Posterior vena cava (tissue), 2 donors: ENCODE data around the gene MRPS17. TPM values are rescaled to one million over a fixed set of nuclear protein-coding genes. Genes with fewer than 3 reads are reported as not detected.

Source experiments
- DNase-seq: peaks from one replicate; pipeline ENCODE4 v3.0.0-alpha.2; 2020; ENCODE audit warnings: low spot score
- intact Hi-C, 2 donors: fragments of 100-400 bp; cut with DNase I; formaldehyde crosslinking; loops; one replicate each; pipeline versions ENCODE4 v1.14.1 to v1.14.2; 2022 to 2023
- total RNA-seq, 2 donors: library from RNA; stranded (reverse); fragmentation: NEBNext Ultra II Directional; extraction: Animal tissue kit (Norgen Biotek cat#: 25700); gene quantifications; one replicate each; pipeline ENCODE4 v1.2.1, GENCODE V29; 2021
- donor health status: DM: yes; HTN: yes; CAD: no.
- donor health status: DM: yes; HTN: yes; CAD: no.

MRPS17 gene
- total RNA-seq, 2 donors from 2014 or later: 10.5 to 13.4 TPM

GRCh38 chr7:55965805-55966421, 14.2 kb downstream of the MRPS17 start:
- intact Hi-C loops: loop anchor here in 1 of 2 donors (10.0 kb wide), 1 partner anchor 109 kb away; no protein-coding TSS in a partner anchor

DNA sequence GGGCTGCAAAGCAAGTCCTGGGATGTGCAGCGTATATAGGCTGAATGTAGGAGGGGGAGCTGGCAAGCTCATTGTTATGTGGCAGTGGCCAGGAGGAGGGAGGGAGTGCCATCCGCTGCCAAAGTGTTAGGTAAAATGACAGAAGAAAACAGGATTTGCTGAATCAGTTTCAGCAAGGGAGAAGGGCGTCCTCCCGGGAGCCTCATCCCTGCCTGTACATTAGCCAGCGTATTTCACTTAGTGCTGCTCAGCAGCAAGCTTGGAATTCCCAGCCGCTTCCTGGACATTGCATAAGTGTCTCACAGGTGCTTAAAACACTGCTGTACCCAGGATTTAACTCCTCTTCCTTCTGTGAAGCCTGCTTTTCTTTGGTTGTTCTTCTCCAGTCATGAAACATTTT, 15.2 kb downstream of the MRPS17 start:
- no peak for DNase-seq
- intact Hi-C loops: loop anchor here in 1 of 2 donors (10.0 kb wide), 1 partner anchor 108 kb away; no protein-coding TSS in a partner anchor

More at GRCh38 chr7:55965805-55966421, 14.2 kb downstream of the MRPS17 start:
- no peak for DNase-seq

GRCh38 chr7:55969391-55969790, 17.7 kb downstream of the MRPS17 start:
- DNase-seq: no peak

GRCh38 chr7:55970561-55970960, 18.9 kb downstream of the MRPS17 start:
- no peak for DNase-seq
- intact Hi-C loops: no loop called here

More at GRCh38 chr7:55969391-55969790, 17.7 kb downstream of the MRPS17 start:
- intact Hi-C loops: loop anchor here in 1 of 2 donors (10.0 kb wide), 1 partner anchor 105 kb away; no protein-coding TSS in a partner anchor

- intact Hi-C loops: no loop called here
- DNase-seq: no peak
Observed at GRCh38 chr7:55970978-55971377, 19.3 kb downstream of the MRPS17 start.

DNA sequence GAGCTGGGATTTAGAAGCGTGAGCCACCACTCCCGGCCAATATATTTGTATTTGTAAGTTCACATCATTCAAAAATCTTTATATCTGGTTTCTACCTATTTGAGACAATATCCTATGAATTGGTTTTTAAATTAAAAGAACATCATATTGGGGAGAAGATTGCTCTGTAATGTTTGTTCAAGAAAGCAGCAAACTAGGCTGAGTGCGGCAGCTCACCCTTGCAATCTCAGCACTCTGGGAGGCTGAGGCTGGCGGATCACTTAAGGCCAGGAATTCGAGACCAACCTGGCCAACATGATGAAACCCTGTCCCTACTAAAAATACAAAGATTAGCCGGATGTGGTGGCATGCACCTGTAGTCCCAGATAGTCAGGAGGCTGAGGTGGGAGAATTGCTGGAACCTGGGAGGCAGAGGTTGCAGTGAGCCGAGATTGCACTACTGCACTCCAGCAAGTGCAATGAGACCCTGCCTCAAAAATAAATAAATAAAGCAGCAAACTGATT, 22.1 kb downstream of the MRPS17 start:
- intact Hi-C loops: no loop called here
- no peak for DNase-seq

DNA sequence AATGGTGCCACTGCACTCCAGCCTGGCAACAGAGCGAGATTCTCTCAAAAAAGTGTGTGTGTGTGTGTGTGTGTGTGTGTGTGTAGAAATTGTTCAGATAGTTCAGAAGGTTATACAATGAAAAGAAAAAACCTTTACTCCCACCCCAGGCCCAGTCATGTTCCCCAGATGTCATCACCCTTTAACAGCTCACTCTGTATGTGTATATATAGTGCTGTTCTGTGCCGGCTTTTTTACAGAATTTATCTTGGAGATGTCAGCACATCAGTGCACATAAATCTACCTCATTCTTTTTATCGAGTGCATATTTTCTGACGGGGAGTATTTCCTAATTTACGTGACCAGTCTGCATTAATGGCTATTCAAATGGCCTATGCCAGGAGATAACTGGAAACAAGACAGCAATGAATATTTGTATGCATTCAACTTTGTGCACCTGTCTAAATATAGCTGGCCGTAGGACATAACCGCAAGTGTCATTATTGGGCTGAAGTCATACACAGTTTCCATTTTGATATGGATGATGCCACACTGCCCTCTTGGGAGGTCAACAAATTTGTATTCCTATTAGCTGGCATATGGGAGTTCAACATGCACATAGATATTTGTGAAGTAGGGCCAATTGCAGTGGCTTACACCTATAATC, 24.4 kb downstream of the MRPS17 start:
- DNase-seq: no peak
- intact Hi-C loops: no loop called here

- intact Hi-C loops: no loop called here
- DNase-seq: no peak
Observed at GRCh38 chr7:55977831-55978230, 26.2 kb downstream of the MRPS17 start.

- intact Hi-C loops: loop anchor here in 1 of 2 donors (5.0 kb wide), 1 partner anchor 463 kb away; no protein-coding TSS in a partner anchor
- no peak for DNase-seq
Observed at GRCh38 chr7:55980266-55980665, 28.6 kb downstream of the MRPS17 start.

GRCh38 chr7:55983537-55983936, 31.9 kb downstream of the MRPS17 start:
- intact Hi-C loops: loop anchor here in 1 of 2 donors (5.0 kb wide), 1 partner anchor 466 kb away; no protein-coding TSS in a partner anchor
- no peak for DNase-seq

- no peak for DNase-seq
- intact Hi-C loops: no loop called here
Observed at GRCh38 chr7:55992346-55992745, 40.7 kb downstream of the MRPS17 start.

DNA sequence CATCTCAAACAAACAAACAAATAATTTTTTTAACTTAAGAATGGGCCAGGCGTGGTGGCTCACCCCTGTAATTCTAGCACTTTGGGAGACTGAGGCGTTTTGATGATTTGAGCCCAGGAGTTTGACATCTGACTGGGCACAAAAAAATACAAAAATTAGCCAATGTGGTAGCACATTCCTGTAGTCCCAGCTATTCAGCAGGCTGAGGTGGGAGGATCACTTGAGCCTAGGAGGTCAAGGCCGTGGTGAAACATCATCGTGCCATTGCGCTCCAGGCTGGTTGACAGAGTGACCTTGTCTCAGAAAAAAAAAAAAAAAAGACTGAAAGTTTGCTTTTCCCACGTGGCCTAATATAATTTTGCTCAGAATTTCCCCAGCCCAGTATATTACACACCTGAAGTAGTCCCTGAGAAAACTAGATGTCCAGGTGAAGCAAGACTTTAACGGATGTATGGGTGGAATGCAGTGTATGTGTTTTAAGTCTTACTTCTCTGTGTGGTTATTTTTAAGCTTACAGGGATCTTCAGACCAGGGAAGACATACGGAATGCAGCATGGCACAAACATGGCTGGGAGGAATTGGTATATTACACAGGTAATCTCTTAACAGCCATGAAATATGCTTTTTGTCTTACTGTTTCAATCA, 45.3 kb downstream of the MRPS17 start:
- DNase-seq: no peak
- intact Hi-C loops: no loop called here

DNA sequence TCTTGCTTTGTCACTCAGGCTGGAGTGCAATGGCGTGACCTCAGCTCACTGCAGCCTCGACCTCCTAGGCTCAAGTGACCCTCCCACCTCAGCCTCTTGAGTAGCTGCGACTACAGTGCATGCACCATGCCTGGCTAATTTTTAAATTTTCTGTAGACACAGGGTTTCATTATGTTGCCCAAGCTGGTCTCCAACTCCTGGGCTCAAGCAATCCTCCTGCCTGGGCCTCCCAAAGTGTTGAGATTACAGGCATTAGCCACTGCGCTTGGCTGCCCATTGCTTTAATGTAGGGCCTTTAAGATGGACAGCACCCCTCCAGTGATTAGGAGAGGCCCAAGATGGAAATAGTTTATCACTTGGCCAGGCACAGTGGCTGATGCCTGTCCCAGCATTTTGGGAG, 52.1 kb downstream of the MRPS17 start:
- intact Hi-C loops: loop anchor here (5.0 kb wide), 2 partner anchors 69 to 74 kb away; no protein-coding TSS in a partner anchor

More for the DNA sequence above, 52.1 kb downstream of the MRPS17 start:
- DNase-seq: no peak

Other genes with a start within 250 kb of the MRPS17 start
- gene SEPTIN14, start 89.1 kb upstream of the MRPS17 start, total RNA-seq: not detected
- 1 to 10 TPM; 1.5 to 2.0 TPM for gene ZNF713, start 64.4 kb upstream of the MRPS17 start, total RNA-seq
- gene NIPSNAP2, start 12.7 kb downstream of the MRPS17 start, total RNA-seq: 10 to 100 TPM; 59.1 to 62.2 TPM
- gene PSPH, start 99.6 kb downstream of the MRPS17 start, total RNA-seq: 1 to 10 TPM; 5.0 to 6.6 TPM
- 10 to 100 TPM; 75.9 to 87.9 TPM for gene CCT6A, start 99.9 kb downstream of the MRPS17 start, total RNA-seq
- gene SUMF2, start 112.4 kb downstream of the MRPS17 start, total RNA-seq: 100 to 1,000 TPM in 1 of 2 donors, 10 to 100 TPM in 1; 84.6 to 129 TPM
- gene PHKG1, start 141.1 kb downstream of the MRPS17 start, total RNA-seq: 1 to 10 TPM; 3.7 to 3.8 TPM
- 100 to 1,000 TPM; 219 to 263 TPM for gene CHCHD2, start 154.6 kb downstream of the MRPS17 start, total RNA-seq
- not detected for gene NUPR2, start 164.5 kb downstream of the MRPS17 start, total RNA-seq